ENCODE measurements around the gene PILRA.
"Not testable (repeated sequence)": the region's sequence is repeated elsewhere in the genome, so short reads cannot be mapped to it uniquely, and the experiment has no call there.

Gene PILRA

DNA sequence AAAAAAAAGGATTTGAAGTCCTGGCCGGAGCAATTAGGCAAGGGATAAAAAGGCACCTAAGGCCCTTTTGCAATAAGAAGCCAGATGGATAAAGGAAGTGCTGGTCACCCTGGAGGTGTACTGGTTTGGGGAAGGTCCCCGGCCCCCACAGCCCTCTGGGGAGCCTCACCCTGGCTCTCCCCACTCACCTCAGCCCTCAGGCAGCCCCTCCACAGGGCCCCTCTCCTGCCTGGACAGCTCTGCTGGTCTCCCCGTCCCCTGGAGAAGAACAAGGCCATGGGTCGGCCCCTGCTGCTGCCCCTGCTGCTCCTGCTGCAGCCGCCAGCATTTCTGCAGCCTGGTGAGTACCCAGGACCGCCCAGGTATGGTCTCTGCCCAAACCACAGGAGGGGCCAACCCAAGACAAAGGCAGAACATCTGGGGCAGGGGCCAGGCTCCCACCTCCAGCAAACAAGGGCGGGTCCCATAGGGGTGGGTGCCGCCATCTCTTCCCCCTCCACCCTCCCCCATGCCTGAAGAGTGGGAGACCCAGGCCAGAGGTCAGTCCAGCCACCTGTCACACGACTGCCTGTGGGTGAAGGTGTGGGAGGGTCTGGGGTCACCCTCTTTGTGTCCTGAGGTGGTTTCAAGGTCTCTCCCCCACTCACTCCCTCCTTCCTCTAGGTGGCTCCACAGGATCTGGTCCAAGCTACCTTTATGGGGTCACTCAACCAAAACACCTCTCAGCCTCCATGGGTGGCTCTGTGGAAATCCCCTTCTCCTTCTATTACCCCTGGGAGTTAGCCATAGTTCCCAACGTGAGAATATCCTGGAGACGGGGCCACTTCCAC, 15.0 kb upstream of the PILRA start, which contains the start of gene PILRB:
Gene PILRB (plus strand): TSS at position 91 of the 830 bp plus-strand sequence. CDS start 186 bp downstream, at position 277.
- DNase-seq = no peak

DNA sequence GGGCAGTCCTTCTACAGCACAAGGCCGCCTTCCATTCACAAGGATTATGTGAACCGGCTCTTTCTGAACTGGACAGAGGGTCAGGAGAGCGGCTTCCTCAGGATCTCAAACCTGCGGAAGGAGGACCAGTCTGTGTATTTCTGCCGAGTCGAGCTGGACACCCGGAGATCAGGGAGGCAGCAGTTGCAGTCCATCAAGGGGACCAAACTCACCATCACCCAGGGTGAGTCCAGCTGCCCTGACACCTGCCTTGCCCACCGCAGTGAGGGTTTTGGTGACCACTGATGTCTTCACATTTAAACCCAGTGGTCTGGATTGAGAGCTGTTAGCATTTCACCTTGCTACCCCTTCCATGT, 14.5 kb upstream of the PILRA start:
- DNase-seq = no peak

DNA sequence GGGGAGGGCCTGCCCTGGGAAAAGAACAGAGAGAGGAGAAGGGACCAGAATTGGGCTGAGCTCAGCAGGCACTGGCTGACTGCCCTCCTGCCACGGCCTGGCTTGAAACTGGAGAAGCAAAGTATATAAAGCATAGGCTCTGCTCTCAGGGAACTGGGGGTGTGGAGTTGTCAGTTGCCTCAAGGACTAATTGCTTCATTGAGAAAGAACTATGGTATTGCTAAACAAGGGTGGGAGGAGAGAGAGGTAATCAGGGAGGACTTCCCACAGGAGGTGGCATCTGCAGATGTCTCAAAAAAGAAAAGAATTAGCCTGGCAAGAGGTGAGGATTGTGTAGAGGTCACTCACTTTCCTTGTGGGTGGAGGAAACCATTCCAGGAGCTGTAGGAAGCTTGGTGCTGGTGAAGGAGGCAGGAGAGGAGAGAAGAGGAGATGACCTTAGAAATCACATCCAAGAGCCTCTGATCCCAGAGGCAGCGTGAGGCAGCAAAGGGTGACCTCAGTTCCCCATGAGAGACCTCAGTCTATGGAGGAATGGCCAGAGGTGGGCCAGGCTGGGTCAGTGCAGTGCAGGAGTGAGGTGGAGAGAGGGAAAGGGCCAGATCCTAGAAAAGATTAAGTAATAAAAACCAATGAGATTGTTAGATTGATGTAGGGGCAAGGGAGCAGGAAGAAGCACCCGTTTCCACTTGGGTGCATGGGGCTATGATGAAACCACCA, 13.0 kb upstream of the PILRA start:
- no peak for DNase-seq

DNA sequence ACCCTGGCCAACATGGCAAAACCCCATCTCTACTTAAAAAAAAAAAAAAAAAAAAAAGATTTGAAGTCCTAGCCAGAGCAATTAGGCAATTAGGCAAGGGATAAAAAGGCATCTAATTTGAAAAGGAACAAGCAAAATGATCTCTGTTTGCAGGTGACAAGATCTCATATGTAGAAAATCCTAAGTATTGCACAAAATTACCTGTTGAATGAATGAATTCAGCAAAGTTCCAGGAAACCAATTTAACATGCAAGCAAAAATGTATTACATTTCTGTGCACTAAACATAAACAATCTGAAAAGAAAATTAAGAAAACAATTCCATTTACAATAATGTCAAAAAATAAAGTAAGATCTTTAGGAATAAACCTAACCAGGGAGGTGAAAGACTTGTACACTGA, 10.2 kb upstream of the PILRA start:
- no peak for DNase-seq

DNA sequence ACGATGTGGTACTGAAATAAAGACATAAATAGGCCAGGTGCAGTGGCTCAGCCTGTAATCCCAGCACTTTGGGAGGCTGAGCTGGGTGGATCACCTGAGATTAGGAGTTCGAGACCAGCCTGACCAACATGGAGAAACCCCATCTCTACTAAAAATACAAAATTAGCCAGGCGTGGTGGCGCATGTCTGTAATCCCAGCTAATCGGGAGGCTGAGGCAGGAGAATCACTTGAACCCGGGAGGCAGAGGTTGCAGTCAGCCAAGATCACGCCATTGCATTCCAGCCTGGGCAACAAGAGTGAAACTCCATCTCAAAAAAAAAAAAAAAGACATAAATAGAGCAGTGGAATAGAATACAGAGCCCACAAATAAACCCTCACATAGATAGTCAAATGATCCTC, 9.5 kb upstream of the PILRA start:
- DNase-seq = not testable (repeated sequence)

DNA sequence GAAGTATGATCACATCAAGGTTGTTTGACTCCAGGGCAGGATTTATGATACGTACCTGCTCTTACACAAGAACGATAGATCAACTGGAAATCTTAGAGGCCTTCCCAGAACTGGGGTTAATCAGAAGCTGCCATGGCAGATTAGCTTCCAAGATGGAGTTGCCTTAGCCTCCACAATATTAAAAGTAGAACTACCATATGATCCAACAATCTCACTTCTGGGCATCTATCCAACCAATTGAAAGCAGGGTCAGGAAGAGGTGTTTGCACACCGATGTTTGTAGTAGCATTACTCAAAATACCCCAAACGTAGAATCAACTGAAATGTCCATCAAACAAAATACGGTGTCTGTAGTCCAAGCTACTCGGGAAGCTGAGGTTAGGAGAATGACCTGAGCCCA, 8.8 kb upstream of the PILRA start:
- no peak for DNase-seq

DNA sequence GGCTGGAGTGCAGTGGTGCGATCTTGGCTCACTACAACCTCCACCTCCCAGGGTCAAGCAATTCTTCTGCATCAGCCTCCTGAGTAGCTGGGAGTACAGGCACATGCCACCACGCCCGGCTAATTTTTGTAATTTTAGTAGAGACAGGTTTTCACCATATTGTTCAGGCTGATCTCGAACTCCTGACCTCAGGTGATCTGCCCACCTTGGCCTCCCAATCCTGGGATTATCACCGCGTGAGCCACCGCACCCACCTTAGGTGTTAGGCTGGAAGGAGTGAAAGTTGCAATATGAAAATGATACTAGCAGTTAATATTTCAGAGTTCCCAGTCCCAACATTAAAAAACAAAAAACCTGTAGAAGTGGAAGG, 7.3 kb upstream of the PILRA start:
- DNase-seq = not testable (repeated sequence)

DNA sequence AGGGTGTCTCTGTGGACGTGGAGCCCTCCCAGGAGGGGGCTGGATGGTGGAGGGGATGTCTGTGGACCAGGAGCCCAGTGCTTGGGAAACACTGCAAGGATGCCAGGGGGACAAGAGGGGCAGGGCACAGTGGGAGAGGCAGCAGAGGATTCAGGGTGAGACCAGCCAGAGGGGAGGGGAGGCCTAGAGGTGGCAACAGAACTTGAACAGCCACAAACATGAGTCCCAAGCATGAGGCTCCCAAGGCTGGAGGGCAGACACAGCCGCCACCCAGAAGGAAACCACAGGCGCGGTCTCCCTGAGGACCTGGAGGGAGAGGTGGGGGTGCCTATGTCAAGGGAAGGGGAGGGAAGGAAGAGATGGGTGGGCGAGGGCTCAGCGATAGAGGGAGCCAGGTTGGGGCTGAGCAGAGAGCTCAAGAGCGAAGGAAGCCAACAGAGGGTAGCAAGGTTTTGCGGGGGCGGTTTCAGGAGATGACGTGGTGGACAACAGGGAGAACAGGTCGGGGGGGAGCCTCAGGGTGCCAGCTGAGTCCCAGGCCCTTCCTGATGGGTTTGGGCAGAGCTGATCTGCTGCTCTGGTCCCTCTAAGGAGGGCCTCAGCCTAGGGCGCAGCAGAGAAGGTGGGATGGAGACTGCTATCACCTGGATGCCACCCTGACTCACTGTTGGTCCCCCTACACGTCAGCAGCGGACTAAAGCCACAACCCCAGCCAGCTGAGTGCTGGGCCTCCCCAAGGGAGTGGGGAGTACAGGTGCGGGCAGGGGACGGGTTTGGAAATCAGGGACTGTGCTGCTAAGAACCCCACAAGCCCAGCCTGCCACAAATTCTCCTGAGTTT, 6.7 kb upstream of the PILRA start:
- no peak for DNase-seq

DNA sequence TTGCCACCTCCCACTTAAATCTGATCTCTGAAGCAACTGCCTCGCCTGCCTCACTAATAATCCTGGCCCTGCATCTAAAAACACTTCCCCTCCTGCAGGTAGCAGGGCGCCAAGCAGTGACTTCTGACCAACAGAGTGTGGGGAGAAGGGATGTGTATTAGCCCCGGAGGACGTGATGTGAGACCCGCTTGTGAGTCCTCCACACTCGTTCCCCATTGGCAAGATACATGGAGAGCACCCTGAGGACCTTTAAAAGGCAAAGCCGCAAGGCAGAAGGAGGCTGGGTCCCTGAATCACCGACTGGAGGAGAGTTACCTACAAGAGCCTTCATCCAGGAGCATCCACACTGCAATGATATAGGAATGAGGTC, 6.1 kb upstream of the PILRA start:
- DNase-seq = no peak

DNA sequence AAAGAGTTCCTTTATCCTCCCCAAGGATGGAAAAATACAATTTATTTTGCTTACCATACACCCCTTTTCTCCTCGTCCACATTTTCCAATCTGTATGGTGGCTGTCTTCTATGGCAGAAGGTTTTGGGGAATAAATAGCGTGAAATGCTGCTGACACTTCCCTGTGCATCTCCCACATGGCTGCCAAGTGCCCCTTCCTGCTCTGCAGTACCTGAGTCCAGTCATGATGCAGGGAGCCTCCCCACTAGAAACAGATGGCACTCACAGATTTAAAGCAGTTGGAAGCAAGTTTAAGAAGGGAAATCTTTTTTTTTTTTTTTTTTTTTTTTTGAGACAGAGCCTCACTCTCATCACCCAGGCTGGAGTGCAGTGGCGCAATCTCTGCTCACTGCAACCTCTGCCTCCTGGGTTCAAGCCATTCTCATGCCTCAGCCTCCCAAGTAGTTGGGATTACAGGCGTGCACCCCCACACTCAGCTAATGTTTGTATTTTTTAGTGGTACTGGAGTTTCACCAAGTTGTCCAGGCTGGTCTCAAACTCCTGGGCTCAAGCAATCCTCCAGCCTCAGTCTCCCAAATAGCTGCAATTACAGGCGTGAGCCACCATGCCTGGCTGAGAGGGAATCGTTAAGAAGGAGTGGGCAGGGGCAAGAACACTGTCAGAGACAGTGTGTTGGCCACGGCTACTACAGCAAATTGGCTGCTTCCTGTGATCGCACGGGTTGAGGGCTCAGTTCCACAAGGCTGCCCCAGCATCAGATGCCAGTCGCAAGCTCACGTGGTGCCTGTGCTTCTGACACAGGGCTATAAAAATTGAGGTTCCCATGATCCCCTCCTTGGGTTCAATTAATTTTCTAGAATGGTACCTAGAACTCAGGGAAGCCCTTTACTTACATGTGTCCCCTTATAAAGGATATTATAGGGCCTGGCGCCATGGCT, 5.3 kb upstream of the PILRA start:
- no peak for DNase-seq

DNA sequence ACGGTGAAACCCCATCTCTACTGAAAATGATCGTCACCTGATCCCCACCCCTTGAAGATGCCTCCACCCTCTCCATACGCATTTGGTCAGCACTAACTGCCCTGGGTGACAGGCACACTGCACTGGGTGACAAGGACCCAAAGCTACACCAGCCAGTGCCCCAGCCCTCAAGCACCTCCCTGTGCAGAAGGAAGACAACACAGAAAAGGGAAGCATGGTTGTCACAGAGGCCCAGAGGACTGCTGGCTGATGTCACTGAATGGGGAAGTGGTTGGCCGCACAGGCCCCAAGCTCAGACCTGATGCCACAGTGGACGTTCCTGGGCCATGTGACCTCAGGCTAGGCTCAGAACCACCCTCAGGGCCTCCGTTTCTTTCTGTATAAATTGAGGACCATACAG, 4.2 kb upstream of the PILRA start:
- DNase-seq = peak; percentile 93

DNA sequence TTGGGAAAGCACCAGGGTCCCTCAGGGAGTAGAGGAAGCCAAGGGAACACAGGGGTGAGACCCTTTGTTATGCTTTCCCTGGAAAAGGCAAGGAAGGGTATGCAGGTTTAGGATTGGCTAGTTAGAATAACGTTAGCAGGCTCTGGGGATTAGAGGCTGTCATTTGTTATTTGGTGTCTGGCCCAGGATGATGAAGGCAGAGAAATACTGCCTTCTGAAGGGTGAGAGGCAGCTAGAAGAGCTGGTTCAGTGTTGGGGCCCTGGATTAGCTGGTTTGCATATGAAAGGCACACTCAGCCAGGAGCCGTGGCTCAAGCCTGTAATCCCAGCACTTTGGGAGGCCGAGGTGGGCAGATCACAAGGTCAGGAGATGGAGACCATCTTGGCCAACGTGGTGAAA, 3.0 kb upstream of the PILRA start:
- DNase-seq = no peak

DNA sequence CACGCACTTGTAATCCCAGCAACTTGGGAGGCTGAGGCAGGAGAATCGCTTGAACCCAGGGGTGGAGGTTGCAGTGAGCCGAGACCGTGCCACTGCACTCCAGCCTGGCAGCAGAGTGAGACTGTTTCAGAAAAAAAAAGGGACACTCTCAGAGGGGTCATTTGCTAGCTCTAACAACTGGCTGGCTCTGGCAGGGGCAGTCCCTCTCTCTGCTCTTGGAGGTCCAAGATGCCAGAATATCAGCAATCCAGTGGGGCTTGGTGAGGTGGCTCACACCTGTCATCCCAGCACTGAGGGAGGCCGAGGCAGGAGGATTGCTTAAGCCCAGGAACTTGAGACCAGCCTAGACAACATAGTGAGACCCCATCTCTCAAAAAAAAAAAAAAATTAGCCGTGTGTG, 2.5 kb upstream of the PILRA start:
- DNase-seq = no peak

DNA sequence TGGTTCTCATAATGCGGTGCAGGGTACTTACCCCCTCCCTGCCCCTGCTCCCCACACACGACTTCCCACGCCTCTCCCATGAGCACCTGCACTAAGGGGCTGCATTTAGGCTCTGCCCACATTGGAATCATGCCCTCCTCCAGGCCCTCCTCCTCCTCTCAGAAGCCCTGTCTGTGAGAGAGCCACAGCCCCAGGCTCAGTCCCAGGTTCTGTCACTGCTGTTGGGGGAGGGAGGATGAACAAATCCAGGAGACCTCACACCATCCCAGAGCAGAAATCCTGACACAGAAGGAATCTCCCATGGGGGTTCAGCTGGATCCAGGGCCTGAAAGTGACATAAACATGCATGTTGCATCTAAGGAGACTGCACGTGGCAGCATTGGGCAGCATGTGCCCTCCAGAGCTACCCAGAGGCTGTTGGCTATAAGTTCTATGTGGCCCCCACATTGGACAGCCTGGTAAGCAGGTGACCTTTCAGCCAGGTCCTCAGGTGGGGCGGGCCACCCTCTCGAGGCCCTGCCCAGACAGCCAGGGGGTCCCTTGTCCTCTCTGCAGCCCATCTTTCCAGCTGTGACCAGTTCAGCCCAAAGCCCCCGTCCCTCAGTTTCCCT, 1.6 kb upstream of the PILRA start:
- DNase-seq = no peak

DNA sequence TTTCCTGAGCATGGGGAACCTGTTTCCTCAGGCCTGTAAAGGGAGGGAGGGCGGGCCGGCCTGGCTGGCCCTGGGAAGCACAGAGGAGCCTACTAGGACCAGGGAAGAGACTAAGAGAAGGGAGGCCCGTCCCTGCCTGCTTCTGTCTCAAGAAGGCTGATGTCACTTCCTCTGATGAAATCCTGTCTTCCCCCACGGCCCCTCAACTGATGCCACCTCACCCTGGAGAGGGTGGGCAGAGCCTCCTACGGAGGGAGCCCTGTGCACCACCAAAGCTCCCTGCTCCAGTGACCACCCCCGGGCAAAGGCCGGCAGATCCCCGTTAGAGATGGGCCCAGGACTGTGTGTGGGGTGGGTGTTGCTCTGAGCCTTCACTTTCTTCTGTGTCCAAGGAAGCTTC, 1.0 kb upstream of the PILRA start:
- DNase-seq = peak; percentile 88

DNA sequence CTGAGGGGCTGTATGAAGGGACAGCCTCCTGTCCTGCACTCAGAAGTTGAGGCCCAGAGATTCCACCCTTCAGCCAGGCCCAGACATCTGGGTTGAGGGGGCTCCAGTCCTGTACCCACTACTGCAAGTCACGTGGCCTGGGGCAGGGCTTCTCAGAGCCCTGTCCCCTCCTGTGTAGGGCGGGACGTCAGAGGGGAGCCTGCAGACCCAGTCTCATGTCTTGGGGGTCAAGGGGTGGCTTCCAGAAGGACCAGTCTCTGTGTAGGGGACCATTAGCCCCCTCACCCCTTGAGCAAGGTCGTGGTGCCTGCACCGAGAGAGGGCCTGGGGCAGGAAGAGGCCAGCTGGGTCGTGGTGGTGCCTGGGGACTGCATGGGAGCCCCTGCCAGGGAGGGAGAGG, 593 bp upstream of the PILRA start:
- DNase-seq = no peak

DNA sequence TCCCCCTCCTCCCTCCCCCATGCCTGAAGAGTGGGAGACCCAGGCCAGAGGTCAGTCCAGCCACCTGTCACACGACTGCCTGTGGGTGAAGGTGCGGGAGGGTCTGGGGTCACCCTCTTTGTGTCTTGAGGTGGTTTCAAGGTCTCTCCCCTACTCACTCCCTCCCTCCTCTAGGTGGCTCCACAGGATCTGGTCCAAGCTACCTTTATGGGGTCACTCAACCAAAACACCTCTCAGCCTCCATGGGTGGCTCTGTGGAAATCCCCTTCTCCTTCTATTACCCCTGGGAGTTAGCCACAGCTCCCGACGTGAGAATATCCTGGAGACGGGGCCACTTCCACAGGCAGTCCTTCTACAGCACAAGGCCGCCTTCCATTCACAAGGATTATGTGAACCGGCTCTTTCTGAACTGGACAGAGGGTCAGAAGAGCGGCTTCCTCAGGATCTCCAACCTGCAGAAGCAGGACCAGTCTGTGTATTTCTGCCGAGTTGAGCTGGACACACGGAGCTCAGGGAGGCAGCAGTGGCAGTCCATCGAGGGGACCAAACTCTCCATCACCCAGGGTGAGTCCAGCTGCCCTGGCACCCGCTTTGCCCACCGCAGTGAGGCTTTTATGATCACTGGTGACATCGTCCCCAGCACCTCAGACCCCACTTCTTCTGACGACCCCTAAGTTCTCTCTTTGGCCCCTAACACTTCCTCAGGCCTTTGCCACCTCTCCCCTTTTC, 747 bp downstream of the PILRA start:
- DNase-seq = not testable (repeated sequence)

DNA sequence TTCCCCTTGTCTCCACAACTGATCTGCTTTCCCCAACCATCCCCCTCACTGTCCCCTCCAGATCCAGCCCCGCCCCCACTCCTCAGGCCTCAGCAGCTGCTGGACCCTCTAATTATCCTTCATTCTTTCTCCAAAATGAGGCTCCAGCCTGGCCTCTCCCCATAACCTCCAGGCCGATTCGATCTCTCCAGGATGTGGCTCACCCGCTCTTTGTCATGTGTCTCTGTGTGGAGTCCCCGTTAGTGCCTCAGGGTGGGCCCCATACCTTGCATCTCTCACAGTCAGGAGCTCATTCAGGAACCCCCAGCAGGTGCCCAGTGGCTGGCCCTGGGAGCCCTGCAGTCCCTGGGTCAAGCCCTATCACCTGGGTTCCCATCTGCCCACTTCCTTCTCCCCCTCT, 1.3 kb downstream of the PILRA start:
- DNase-seq = no peak

DNA sequence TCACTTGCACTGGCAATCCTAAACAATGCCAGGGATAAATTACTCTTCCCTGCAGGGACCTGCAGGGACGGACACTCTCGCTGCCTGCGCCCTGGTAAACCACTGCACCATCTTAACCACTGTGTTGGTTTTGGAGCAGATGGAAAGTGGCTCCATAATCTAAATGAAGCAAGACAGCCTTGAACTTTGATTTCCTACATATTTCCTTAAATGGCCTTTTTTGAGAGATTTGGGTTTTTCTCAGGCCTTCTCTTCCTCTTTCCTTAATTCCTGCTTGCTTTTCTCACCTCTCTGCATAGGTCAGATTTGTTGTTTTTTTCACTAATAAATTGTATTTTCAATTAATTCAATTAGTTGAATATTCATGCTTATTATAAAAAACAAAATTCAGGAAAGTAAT, 2.8 kb downstream of the PILRA start:
- DNase-seq = no peak

DNA sequence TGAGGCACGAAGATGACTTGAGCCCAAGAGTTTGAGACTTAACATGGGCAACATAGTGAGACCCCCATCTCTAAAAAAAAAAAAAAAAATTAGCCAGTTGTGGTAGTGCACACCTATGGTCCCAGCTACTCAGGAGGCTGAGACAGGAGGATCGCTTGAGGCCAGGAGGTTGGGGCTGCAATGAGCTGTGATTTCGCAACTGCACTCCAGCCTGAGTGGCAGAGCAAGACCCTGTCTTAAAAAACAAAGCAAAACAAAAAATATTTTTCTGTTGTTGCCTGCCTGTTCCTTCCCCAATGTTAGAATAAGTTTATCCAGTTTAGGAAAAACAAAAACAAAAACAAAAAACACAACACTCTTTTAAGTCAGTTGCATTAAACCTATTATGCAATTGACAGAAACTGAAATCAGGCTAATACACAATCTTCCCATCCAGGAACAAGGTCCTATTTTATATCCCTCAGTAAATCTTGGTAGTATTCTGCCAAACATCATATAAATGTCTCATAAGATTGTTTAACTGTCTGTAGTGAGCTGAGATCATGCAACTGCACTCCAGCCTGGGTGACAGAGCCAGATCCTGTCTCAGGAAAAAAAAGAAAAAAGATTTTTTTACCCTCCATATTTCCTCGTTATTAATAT, 4.9 kb downstream of the PILRA start:
- no peak for DNase-seq

DNA sequence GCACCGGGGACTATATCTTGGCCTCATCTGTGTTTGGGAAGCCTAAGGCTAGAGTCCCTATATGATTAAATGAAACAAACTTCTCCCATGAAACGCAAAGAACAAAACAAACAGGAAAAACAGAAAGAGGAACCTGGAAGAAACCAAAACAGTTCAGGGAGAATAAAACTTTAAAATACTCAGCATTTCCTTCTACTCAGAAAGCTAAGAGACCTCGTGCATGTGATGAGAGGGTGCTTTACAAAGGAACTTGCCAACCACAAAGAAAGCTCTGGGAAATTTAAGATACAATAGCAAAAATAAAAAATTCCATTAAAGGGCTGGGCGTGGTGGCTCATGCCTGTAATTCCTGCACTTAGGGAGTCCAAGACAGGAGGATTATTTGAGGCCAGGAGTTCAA, 6.9 kb downstream of the PILRA start:
- DNase-seq = no peak

Measured in GF-D8 (cell line).